Fibroblast of lung (primary cell): ENCODE results near the gene CPNE4. TPM values are rescaled to one million over a fixed set of nuclear protein-coding genes. Genes with fewer than 3 reads are reported as not detected.

Experiments used
- DNase-seq, 2 donors: peaks; one replicate each; pipeline versions ENCODE4 v3.0.0 to v3.0.0-alpha.2; 2010; ENCODE audit warnings: low read depth in 2 of 2
- H2AFZ ChIP-seq: 2 replicates; pipeline ENCODE4 v1.5.1; 2012; ENCODE audit warnings: low read length, control low read depth, inconsistent platforms
- H3K27ac ChIP-seq: 2 replicates; pipeline ENCODE4 v1.5.1; 2011; ENCODE audit warnings: low read length, control low read depth; ENCODE audit not compliant: insufficient read depth
- H3K27me3 ChIP-seq: 2 replicates; pipeline ENCODE4 v1.5.1; 2011; ENCODE audit warnings: mild to moderate bottlenecking, low read length; ENCODE audit not compliant: control insufficient read depth, insufficient read depth
- H3K36me3 ChIP-seq: 2 replicates; pipeline ENCODE4 v1.5.1; 2011; ENCODE audit warnings: low read length; ENCODE audit not compliant: control insufficient read depth, insufficient read depth
- H3K4me1 ChIP-seq: 2 replicates; pipeline ENCODE4 v1.5.1; 2011; ENCODE audit warnings: low read length; ENCODE audit not compliant: control insufficient read depth, insufficient read depth; ENCODE audit errors: extremely low read depth
- H3K4me2 ChIP-seq: 2 replicates; pipeline ENCODE4 v1.5.1; 2011; ENCODE audit warnings: low read length, control low read depth; ENCODE audit not compliant: insufficient read depth; ENCODE audit errors: extremely low read depth
- H3K4me3 ChIP-seq, 4 experiments: fragments of 200-600 bp in 1 of 4; sonication (generic) in 1 of 4; replicated peaks in 1 of 4; 2 replicates each; pipeline ENCODE4 v1.5.1; 2011 to 2016; ENCODE audit warnings: low read length in 4 of 4, low read depth in 3 of 4, mild to moderate bottlenecking in 3 of 4, control low read depth in 2 of 4, inconsistent platforms in 1 of 4, mixed read lengths in 1 of 4; ENCODE audit not compliant: insufficient read depth in 1 of 4; ENCODE audit errors: control extremely low read depth in 1 of 4
- H3K79me2 ChIP-seq: 2 replicates; pipeline ENCODE4 v1.5.1; 2012; ENCODE audit warnings: mild to moderate bottlenecking, low read length, inconsistent platforms; ENCODE audit not compliant: control insufficient read depth, insufficient read depth
- H3K9ac ChIP-seq: 2 replicates; pipeline ENCODE4 v1.5.1; 2011; ENCODE audit warnings: mild to moderate bottlenecking, low read length, control low read depth; ENCODE audit not compliant: insufficient read depth
- H3K9me3 ChIP-seq: 2 replicates; pipeline ENCODE4 v1.5.1; 2012; ENCODE audit warnings: low read depth, low read length; ENCODE audit not compliant: control insufficient read depth, insufficient read depth
- H4K20me1 ChIP-seq: 2 replicates; pipeline ENCODE4 v1.5.1; 2011; ENCODE audit warnings: low read length; ENCODE audit not compliant: control insufficient read depth, insufficient read depth; ENCODE audit errors: extremely low read depth
- CTCF ChIP-seq, 2 donors: IDR thresholded peaks in 1 of 2; conservative IDR thresholded peaks in 1 of 2; 1 replicate in 1 of 2; 2 replicates in 1 of 2; pipeline ENCODE4 v1.5.1; 2011 to 2012; ENCODE audit warnings: low read length in 2 of 2, control low read depth in 1 of 2, inconsistent platforms in 1 of 2, low read depth in 1 of 2, mild to moderate bottlenecking in 1 of 2
- EZH2 ChIP-seq: IDR thresholded peaks from 2 replicates; pipeline ENCODE4 v1.5.1; 2012; ENCODE audit warnings: low read length, control low read depth, mild to moderate bottlenecking; ENCODE audit errors: missing control alignments
- polyA plus RNA-seq, 2 donors: library from polyadenylated mRNA; depleted of rRNA in 1 of 2; stranded (reverse) in 1 of 2; unstranded in 1 of 2; fragments of >200 nt; gene quantifications; 2 replicates each; pipeline ENCODE4 v1.2.1, GENCODE V29; 2011 to 2012; ENCODE audit warnings: missing spikeins in 1 of 2
- total RNA-seq: library from RNA; depleted of rRNA; stranded (reverse); fragments of >200 nt; gene quantifications from 2 replicates; pipeline ENCODE4 v1.2.1, GENCODE V29; 2014

Gene CPNE4
- total and polyA plus RNA-seq, 2 donors (not counting 1 experiment from before 2014, with no cell fraction given), result 0.17 TPM; not detected in 1

GRCh38 chr3:131596884-131597283 is 437.9 kb downstream of the CPNE4 start:
- Histone ChIP-seq H3K4me1 (no peaks in the 10 kb centered on the region), H3K4me3 (no peak overlapping the region), H3K9me3 (no peaks in the 10 kb centered on the region), H3K27ac (no peak overlapping the region), H2AFZ (no peak overlapping the region), H3K4me2 (no peak overlapping the region), H3K27me3 (no peaks in the 10 kb centered on the region), H4K20me1 (no peaks in the 10 kb centered on the region), H3K79me2 (no peaks in the 10 kb centered on the region), H3K9ac (no peak overlapping the region), H3K36me3 (no peaks in the 10 kb centered on the region)
- DNase-seq, result no peak
- TF ChIP-seq EZH2, result no peak
- TF ChIP-seq CTCF (conservative IDR thresholded peaks at IDR 0.05 in 1 of 2, IDR thresholded peaks at IDR 0.05 in 1 of 2; ENCODE audit: low read depth in 1 of 2, low read length in 2 of 2), result no peak

- no peaks in the 10 kb centered on the region for H4K20me1 ChIP-seq
- DNase-seq, result peak; percentile 58 to 63
- no peaks in the 10 kb centered on the region for H3K9me3 ChIP-seq
- H3K9ac ChIP-seq, result no peak overlapping the region
- H3K4me2 ChIP-seq, result no peak overlapping the region
- no peak overlapping the region for H2AFZ ChIP-seq
- no peaks in the 10 kb centered on the region for H3K36me3 ChIP-seq
- H3K4me3 ChIP-seq, result no peak overlapping the region
- TF ChIP-seq EZH2, result no peak
- no peak for TF ChIP-seq CTCF (conservative IDR thresholded peaks at IDR 0.05 in 1 of 2, IDR thresholded peaks at IDR 0.05 in 1 of 2; ENCODE audit: low read depth in 1 of 2, low read length in 2 of 2)
- H3K79me2 ChIP-seq, result no peaks in the 10 kb centered on the region
- H3K4me1 ChIP-seq, result no peaks in the 10 kb centered on the region
- H3K27ac ChIP-seq, result no peak overlapping the region
- H3K27me3 ChIP-seq, result no peaks in the 10 kb centered on the region
These were observed 443.3 kb downstream of the CPNE4 start for GRCh38 chr3:131591394-131592014.

- H3K27me3 ChIP-seq, result no peaks in the 10 kb centered on the region
- TF ChIP-seq EZH2 (no peak), CTCF (conservative IDR thresholded peaks at IDR 0.05 in 1 of 2, IDR thresholded peaks at IDR 0.05 in 1 of 2; ENCODE audit: low read depth in 1 of 2, low read length in 2 of 2) (no peak)
- H3K36me3 ChIP-seq, result no peaks in the 10 kb centered on the region
These were observed 448.5 kb downstream of the CPNE4 start for GRCh38 chr3:131586277-131586676.

More at GRCh38 chr3:131586277-131586676, 448.5 kb downstream of the CPNE4 start:
- no peak for DNase-seq
- H3K79me2 ChIP-seq, result no peaks in the 10 kb centered on the region
- H3K4me1 ChIP-seq, result no peaks in the 10 kb centered on the region
- H4K20me1 ChIP-seq, result no peaks in the 10 kb centered on the region
- H3K4me3 ChIP-seq, result no peak overlapping the region
- H3K9me3 ChIP-seq, result no peaks in the 10 kb centered on the region
- no peak overlapping the region for H3K27ac ChIP-seq
- H3K4me2 ChIP-seq, result no peak overlapping the region
- H3K9ac ChIP-seq, result no peak overlapping the region
- no peak overlapping the region for H2AFZ ChIP-seq
